Activated CD8-positive, alpha-beta memory T cell treated with anti-CD3 and anti-CD28 coated beads for 4 hours (primary cell): Measurements from ENCODE around the gene RDH13.
"Not testable (repeated sequence)": the region's sequence is repeated elsewhere in the genome, so short reads cannot be mapped to it uniquely, and the experiment has no call there.

Experiments
- DNase-seq, 2 donors: peaks; one replicate each; pipeline ENCODE4 v3.0.0-alpha.2; 2020; ENCODE audit warnings: low read depth in 2 of 2

Gene RDH13

DNA sequence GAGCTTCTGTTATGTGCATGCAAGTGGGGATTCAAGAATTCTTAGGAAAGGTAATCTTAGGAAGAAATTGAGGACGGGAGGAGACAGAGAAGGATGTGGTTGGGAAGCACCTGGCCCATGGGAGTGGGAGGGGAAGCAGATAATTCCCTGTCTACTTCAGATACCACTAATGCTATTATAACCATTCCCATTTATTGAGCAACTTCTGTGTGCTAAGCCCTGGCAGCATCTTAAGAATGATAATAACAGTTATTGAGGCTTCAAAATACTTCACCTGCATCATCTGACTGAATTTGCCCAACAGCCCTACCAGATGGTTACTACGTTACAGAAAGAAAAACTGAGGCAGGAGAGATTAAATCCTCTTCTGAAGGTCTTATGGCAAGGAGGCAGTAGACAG lies 14.2 kb upstream of the RDH13 start:
- DNase-seq, result no peak

DNA sequence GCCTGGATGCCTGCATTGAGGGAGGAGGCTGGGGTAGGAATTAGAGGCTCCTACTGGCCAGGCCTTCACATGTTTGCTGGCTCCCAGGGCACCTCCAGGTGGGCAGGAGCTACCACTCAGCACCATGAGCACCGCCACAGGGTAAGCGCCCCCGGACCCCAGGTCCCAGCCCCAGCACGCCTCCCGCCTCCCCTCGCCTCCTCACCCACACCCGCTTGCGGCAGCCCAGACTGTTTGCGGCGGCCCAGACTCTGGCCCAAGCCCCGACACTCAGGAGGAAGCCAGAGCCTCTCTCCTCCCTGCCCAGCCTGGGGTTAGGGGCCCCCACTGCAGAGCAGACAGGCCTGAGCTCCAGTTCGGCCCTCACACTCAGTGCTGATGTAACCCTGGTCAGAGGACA lies 13.4 kb upstream of the RDH13 start:
- no peak for DNase-seq

DNA sequence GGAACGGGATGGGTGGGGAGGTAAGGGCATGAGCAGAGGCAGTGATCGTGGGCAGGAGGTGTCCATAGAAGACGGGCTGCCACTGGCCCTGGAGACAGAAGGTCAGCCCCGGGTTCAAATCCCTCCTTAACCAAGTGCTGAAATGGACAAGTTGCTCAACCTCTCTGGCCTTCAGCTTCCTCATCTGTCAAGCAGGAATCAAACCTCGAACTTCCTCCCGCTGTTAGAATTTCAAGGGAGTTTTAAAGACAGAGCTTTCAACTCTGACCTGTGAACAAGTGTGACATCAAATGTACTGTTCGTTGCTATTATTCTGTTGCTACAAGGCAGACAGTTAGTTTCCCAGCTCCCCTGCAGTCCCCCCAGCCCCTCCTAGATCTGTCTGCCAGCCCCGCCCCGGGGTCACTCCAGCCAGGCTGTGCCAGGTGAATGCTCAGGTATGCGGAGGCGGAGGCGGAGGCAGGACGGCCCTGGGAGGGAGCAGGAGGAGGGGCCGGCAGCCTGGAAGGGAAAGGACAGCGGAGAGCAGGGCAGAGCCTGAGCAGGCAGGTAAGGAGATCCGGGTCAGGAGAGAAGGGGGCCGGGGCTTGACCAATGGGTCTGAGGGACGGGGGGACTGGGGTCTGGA lies 12.5 kb upstream of the RDH13 start, which contains the start of gene EPS8L1:
EPS8L1 (plus strand) TSS at position 499 of the 628 bp plus-strand sequence. CDS start 576 bp downstream, outside the sequence.
- DNase-seq, result no peak

DNA sequence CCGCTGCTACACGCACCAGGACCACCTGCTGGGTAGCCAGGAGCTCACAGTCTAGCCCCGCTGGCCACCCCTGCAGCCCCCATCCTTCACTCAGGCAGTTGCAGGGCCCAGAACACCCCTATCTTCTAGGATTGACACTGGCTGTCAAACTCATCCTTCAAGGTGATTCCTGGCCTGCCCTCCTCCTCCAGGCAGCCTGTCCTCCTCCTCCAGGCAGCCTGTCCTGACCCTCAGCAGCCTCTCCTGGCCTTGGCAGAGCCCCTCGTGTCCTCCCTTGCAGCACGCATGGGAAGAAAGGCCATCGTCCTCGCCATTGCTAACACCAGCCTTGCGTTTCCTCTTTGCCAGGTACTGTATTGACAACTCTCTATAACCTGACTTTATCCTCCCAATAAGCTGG lies 9.0 kb upstream of the RDH13 start:
- no peak for DNase-seq

DNA sequence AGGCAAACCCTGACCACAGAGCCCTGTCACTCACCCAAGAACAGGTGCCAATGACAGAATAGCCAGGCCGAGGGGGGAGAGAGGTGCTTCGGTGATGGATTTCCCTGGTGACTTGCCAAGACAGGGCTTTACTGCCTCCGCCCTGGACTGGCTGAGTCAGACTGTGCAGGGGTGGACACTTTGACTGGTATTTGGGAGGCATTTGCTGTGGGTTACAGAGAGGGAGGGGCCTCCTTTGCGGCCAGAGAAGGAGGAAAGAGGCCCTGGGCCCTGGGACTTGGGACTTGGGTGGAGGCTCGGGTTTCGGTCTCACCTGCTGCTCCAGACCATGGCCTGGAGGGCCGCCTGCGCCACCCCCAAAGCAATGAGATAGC lies 8.2 kb upstream of the RDH13 start:
- DNase-seq, result no peak

DNA sequence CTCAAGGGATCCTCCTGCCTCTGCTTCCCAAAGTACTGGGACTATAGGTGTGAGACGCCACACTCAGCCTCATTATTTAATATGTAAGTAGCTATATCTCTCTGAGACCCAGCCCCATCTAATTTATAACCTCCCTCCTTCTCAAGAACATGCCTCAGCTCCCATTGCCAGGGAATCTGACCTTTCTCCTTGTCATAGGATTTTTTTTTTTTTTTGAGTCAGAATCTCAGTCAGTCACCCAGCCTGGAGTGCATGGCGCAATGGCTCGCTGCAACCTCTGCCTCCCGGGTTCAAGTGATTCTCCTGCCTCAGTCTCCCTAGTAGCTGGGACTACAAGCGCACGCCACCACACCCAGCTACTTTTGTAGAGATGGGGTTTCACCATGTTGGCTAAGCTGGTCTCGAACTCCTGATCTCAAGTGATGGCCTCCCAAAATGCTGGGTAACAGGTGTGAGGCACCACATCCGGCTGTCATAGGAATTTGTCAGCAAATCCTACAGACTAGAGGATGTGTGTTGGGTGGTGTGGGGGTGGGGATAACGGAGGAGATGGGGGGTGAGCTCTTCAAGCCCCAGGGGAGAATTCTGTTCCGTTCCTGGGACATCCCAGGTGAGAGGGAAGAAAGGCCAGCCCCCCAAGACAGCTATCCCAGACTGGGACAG lies 7.6 kb upstream of the RDH13 start:
- DNase-seq, result no peak

DNA sequence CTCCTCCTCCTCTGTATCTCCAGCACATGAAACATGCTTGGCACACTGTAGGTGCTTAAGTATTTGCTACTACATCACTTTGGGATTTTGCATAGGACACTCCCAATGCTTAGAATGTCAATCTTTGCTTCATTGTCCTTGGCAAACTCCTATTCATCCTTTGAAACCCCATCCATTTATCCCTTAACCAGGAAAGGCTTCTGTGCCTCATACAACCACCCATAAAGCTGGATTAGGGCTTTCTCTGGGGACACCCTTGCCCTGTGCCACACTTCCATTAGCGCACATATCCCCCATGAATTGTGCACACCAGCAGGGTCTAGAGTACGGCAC lies 6.9 kb upstream of the RDH13 start:
- no peak for DNase-seq

DNA sequence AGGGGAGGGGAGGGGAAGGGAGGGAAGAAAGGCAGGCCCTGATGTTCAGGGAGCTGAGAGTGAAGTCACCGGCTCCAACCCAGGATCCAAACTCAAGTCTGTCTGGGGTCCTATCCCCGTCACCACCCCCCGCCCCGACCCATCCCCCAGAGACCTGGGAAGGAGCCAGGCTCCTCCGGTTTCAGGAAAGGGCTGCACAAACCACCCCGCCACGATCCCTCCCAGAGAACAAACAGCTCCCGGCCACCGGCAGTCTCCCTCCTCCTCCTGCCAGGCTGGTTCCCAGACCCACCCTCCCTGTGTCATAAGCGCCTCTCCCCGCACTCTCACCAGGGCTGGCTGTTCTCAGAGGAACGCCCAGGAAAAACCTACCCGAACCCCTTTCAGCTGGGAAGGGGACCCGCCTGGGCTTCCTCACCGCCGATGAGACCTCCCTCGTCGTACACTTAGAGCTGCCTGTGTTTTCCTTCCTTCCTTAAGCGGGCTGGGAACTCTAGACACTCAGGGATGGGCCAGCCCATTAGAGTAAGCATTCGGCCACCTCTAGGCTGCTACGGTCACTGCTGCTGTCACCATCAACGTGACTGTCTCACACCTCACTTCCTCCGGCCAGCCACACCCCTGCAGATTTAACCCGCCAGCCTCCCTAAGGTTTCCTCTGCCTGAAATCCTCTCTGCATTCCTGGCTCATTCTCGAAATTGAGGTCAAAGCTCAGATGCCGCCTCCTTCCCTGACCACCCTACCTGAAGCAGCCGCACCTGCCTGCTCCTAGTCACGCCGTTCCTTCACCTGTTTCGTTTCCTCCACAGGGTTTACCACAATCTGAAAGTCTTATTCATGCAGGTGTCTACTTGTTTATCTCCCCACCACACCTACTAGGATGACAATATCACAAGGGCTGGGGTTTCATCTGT lies 6.3 kb upstream of the RDH13 start:
- no peak for DNase-seq

DNA sequence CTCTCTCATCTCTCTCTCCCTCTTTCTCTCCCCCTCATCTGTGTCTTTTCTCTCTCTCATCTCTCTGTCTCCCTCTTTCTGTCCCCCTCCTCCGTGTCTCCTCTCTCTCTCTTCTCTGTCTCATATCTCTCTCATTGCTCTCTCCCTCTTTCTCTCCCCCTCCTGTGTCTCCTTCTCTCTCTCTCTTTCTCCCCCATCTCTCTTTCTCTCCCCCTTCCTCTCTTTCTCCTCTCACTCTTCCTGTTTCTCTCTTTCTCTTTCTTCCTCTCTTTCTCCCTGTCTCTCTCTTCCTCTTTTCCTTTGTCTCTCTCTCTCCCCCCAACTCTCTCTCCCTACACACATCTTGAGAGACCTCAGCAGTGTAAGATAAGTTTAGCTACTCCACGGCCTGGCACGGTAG lies 4.9 kb upstream of the RDH13 start:
- no peak for DNase-seq

DNA sequence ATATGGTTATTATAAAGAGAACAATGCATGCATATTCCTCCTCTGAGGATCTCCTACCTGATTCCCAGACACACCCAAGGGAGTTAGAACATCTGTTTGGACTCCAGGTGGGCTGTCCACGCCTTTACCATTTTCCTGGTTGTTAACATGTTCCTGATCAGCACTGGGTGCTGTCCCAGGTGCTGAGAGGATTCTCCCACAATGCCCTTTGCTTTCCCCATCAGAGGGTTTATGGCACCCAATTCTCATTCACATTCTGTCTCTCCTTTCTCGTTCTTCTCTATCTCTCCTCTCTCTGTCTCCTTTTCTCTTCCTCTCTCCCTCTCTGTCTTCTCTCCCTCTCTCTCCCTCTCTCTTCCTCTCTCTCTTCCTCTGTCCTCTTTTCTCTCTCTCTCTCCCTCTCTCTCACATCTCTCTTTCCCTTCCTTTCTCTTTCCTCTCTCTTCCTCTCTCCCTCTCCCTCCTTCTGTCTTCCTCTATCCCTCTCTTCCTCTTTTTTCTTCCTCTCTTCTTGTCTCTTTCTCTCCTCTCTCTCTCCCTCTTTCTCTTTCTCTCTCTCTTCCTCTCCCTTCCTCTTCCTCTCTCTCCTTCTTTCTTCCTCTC lies 3.3 kb upstream of the RDH13 start:
- DNase-seq, result no peak

DNA sequence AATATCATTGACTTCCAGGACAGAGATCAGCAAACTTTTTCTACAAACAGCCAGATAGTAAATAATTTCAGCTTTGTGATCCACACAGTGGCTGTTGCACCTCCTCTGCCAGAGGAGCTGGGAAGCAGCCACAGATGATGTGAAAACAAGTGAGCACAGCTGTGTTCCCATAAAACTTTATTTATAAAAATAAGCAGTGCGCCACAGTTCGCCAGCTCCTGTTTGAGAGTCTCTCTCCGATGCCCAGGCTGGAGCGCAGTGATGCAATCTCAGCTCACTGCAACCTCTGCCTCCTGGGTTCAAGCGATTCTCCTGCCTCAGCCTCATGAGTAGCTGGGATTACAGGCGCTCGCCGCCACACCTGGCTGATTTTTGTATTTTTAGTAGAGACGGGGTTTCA lies 2.6 kb upstream of the RDH13 start:
- not testable (repeated sequence) for DNase-seq

DNA sequence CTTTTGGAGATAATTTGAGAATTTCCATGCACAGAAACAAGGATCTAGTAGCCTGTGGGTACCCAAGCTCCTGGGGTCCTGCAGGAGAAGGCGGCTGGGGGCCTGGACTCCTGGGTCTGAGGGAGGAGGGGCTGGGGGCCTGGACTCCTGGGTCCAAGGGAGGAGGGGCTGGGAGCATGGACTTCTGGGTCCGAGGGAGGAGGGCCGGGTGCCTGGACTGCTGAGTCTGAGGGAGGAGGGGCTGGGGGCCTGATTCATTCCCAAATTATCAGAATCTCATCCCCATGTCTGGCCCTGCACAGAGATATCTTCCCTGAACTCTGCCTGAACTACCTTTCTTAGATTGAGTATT lies 520 bp upstream of the RDH13 start:
- DNase-seq, result no peak

DNA sequence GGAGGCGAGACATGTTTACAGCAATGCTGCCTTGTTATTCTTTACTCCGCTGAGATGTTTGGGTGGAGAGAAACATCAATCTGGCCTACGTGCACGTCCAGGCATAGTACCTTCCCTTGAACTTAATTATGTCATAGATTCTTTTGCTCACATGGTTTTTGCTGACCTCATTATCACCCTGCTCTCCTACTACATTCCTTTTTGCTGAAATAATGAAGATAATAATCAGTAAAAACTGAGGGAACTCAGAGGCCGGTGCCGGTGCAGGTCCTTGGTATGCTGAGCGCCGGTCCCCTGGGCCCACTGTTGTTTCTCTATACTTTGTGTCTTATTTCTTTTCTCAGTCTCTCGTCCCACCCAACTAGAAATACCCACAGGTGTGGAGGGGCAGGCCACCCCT lies 2.7 kb downstream of the RDH13 start:
- DNase-seq, result not testable (repeated sequence)

DNA sequence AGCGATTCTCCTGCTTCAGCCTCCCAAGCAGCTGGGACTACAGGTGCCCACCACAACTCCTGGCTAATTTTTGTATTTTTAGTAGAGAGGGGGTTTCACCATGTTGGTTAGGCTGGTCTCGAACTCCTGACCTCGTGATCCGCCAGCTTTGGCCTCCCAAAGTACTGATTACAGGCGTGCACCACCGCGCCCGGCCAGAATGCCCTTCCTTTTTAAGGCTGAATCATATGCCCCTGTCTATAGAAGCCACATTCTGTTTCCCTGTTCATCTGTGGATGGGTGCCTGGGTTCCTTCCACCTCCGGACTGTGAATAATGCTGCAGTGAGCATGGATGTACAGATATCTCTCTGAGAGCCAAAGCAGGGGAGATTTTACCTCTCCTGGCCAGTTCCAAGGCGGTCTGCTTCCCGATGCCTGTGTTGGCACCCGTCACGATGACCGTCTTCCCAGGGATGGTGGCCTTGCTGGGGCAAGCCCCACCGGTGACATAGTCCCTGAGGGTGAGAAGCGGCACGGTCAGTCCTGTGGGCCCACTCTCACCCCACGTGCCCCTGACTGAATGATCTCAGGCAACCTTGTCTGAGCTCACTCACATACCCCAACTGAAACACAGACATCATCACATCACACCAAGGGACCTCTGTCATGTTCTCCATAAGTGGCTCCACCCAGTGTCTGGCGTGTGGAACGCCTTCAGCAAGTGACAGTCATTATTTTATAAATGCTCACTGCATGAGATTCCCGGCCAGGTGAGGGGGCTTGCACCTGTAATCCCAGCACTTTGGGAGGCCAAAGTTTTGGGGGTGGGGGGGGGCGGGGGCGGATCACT lies 4.0 kb downstream of the RDH13 start:
- no peak for DNase-seq

DNA sequence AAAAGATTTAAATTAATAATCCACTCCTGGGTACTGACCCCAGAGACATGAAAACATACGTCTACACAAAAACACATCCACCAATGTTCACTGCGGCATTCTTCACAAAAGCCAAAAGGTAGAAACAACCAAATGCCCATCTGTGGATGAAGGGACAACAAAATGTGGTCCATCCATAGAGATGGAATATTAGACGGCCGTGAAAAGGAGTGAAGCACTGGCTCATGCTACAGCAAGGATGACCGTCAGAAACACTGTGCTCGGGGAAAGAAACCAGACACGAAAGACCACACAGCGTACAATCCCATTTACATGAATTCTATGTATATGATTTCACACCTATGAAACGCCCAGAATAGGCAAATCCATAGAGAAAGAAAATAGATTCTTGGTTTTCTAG lies 6.1 kb downstream of the RDH13 start:
- DNase-seq, result no peak

DNA sequence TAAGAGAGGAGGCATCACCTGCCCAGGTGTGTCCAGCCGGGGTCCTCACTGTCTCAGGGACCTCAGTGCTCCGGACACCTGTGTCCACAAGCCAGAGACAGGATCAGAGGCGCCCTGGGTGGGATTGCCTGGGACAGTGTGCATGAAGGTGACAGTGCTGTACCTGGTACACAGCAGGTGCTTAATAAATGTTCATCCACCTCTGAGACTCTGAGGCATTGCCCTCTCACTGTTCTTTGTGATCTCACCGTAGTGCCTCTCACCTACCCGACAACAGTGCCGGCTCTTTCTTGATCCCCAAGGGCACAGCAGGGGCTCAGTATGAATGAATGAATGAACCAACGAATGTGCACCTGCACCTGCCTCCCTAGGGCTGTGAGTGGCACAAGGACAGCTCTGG lies 9.2 kb downstream of the RDH13 start:
- no peak for DNase-seq

DNA sequence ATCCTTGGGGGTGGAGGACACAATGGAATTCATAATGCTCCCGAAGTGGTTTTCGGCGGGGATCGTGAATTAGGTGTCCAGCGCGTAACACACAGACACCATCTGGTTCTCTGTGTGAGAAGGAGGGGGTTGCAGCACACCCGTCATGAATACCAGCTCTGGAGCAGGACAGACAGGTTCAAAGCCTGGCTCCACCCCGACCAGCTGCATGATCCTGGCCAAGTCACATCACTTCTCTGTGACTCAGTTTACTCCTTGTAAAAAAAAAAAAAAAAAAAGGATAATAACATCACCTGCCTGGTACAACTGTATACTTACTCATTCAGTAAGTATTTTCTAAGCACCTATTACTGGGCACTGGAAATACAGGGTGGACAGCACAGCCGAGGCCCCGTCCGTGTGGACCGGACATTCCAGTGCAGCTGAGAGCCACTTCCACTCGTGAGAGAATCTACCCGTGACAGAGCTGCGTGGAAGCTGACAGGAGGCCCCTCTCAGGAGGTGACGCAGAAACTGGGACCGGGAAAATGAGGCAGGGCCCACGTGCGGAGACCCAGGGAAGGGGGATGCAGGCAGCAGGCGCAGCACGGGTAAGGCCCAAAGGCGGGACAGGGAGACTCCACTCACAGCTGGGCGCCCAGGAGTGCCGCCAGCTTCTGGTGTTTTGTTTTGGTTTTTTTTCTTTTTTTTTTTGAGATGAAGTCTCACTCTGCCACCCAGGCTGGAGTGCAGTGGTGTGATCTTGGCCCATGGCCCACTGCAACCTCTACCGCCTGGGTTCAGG lies 12.0 kb downstream of the RDH13 start:
- DNase-seq, result no peak

DNA sequence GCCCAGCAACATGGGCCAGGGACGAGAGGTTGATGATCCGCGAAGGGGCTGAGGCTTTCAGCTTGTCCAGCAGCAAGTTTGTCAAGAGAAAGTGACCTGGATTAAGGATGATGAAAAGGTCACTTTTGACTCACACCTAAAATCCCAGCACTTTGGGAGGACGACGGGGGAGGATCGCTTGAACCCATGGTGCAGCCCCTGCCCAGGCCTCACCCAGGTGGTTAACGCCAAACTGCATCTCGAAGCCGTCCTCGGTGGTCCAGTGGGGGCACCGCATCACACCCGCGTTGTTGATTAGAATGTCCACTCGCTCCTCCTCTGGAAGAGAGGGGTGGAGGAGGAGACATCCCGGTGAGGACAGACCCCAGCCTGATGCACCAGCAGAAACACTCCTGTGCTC lies 14.5 kb downstream of the RDH13 start:
- no peak for DNase-seq

DNA sequence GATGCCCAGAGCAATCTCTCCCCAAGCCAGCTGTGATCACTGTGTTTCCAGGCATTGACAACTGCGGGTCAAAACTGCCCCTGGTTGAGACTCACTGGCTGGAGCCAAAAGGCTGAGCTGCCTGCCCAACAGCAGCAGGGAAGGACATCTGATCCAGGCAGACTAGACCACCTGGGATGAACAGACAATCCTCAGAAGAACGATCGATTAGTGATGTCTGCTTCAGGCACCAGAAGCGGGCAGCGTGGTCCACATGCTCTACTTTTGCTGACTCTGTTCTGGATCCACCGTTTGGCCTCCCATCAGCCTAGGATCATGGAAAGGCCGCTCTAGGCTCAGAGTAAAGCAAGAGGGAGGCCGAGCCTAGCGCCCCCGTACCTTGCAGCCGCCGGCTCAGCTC lies 15.0 kb downstream of the RDH13 start:
- DNase-seq, result no peak

DNA sequence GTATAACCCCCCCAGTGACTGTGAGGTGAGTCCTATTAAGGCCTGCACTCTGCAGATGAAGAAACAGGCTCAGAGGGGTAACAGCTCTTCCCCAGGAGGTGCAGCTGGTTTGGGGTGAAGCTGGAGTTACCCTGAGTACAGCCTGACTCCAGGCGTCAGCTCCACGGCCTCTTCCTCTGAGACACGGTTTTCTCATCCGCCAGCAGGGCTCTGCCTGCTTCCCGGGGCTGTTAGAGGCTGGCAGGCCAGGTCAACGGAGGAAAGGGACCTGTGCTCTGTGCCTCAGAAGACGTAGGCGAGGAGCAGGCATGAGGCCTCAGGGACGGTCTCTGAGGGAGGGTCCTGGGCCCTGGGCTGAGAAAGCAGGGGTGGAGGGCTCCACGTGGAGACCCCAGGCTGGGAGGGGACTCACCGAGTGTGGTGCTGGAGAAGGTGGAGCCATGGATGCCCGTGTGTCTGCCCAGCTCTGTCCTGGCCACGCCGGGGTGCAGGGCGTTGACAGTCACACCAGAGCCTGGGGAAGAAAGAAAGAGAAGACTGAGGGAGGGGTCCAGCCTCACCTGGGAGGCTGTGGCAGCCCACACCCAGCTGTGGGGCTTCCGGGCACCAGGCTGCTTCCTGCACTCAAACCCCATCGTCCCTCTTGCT lies 15.8 kb downstream of the RDH13 start:
- no peak for DNase-seq
